CMK (cell line): Measurements from ENCODE around the gene LDB1.
A peak's percentile ranks its signal among the peaks of the same experiment; 100 is the strongest.

ENCODE experiments used
- DNase-seq: peaks from one replicate; pipeline ENCODE4 v3.0.0-alpha.2; 2010; ENCODE audit warnings: low read depth

LDB1 gene

DNA sequence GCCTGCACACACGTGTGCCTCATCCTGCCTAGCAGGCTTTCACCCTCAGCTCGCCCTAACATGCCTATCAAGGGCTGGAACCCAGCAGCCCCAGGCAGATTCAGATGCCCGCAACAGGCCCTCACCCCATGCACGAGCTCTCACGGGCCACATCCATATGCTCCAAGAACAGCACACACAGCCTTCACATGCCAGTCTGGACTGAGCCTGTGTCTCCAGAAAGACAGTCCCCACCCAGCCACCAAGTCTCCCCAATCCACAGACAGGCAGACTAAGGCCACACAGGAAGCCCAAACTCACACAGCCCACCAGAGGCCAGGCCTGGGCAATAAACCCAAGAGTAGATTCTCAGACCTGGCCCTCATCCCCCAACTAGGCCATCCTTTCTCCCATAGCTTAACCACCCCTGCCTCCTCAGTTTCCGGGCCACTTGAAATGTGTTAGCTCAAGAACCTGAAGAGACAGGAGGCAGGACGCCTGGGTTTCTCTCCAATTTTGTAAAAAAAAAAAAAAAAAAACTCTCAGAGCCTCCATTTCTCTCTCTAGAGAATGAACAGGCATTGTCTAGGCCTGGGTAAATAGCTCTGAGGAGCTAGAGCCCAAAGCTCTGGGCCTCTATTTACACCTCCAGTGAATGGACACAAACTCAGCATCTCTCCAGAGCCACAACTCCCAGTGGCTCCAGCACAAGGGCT, 6.8 kb downstream of the LDB1 start:
- DNase-seq: no peak

GRCh38 chr10:102112210-102112817, 7.9 kb downstream of the LDB1 start:
- DNase-seq: peak; percentile 94

DNA sequence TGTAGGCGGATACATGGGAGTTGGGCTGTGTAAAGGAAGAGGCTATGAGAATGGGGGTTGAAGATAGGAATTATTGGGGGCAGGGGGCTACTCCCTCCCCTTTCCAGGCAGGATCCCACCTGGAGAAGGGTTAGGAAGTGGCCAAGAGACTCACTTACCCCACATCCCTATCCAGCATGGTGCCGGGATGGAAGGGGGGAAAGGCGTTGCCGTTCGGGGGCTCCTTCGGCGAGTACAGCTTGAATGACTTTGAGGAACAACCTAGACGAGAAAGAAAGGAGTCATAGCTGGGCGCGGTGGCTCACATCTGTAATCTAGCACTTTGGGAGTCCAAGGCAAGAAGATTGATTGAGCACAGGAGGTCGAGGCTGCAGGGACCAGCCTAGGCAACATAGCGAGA, 8.9 kb downstream of the LDB1 start:
- peak; percentile 7 for DNase-seq

- DNase-seq: peak; percentile 17
These were observed 10.7 kb downstream of the LDB1 start for GRCh38 chr10:102109166-102110116.

- peak; percentile 14 for DNase-seq
These were observed 13.2 kb downstream of the LDB1 start for GRCh38 chr10:102106998-102107397.

DNA sequence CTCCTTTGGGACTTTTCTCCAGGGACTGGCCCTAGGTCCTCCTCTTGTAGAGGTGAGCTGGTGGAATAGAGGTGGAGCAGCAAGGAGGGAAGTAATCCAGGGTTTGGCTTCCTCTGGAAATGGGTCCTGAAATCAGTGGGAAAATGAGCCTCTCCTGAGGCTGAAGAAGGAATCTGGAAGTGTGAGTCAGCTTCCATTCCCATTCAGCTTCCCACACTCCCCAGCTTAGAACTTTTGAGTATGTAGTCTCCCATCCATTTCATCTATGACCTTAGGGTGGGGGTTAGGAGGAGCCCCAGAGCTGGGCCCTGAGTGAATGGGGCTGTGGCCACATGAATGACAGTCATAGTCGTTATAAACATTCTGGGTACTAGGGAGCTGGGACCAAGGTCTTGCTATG, 17.7 kb downstream of the LDB1 start:
- DNase-seq: no peak

- DNase-seq: no peak
These were observed 19.0 kb downstream of the LDB1 start for GRCh38 chr10:102101152-102101551.

DNA sequence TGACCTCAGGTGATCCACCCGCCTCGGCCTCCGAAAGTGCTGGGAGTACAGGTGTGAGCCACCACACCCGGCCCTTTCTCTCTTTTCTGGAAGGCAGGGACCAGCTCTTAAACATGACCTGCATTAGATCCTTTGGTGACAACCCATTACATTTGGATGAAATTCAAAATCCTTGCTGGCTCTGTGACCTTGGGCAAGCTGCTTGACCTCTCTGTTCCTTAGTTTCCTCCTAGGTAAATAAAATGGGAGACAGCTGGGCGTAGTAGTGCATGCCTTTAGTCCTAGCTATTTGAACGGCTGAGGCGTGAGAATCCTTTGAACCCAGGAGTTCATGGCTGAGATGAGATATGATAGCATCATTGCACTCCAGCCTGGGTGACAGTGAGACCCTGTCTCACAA, 23.7 kb downstream of the LDB1 start:
- no peak for DNase-seq

DNA sequence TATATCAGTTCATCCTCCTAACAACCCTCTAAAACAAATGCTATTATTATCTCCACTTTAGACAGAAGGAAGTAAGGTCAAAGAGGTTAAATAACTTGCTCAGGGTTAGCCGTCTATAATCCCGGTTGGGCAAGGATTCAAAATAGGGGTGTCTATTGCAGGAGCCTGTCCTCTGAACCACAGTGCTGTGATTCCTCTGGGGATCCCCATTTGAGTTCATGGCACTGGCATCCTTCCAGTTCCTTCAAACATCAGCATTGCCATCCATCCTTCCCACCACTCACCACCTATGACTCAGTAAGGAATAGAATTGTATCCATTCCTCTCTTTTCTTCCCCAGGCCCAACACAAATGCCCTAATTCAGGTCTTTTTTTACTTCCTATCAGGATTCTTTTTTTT, 29.4 kb downstream of the LDB1 start:
- DNase-seq: no peak

- no peak for DNase-seq
These were observed 34.0 kb downstream of the LDB1 start for GRCh38 chr10:102086196-102086595.

DNA sequence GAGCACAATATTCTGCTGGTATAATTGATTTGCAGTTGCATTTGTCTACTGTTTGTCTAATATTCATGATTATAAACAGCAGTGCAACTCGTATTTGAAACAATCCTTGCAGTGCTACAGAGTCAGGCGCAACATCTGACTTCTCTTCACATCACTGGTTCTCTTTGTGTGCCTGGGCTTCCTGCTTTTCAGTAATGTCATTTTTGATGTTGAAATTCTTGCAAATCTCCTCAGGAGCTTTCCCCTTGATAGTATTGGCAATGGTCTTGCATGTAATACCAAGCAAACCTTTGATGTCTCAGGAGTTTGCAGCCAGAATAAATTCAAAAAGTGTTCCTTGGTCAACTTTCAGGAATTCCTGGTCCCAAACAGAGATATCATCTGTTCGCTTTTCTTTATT, 34.8 kb downstream of the LDB1 start:
- no peak for DNase-seq

- no peak for DNase-seq
These were observed 36.6 kb downstream of the LDB1 start for GRCh38 chr10:102083541-102083940.

DNA sequence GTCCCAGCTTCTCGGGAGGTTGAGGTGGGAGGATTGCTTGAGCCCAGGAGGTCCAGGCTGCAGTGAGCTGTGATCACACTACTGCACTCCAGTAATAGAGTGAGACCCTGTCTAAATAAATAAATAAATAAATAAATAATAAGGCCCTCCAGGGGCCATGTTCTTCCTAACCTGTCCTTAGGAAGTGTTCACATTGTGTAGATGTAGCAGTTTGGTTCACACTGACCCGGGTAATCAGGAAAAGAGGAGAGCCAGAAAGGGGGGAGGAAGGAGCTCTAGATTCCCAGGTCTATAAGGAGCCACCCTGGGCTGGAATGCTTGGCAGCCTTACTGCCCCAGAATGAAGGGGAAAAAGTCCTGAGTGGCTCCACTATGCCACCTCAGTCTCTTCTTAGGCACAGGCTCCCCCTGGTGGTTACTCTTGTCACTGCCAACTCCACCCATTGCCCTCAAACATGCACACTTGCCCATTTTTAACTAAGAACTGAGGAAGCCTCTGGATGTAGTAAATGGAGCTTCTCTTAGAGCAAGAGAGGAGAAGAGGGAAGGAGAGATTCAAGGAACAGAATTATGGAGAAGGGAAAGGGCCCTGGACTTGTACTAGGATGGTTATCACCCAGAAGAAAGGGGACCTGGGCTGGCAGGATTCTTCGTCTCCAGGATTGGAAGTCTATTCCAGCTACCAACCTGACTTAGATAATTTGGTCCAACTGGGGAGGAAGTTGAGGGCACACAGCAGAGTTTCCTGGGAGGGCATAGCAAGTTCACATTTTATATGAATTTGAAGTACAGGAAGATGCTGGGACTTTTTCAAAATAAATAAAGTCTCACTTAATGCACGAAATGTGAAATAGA, 47.3 kb downstream of the LDB1 start:
- DNase-seq: peak; percentile 78

DNA sequence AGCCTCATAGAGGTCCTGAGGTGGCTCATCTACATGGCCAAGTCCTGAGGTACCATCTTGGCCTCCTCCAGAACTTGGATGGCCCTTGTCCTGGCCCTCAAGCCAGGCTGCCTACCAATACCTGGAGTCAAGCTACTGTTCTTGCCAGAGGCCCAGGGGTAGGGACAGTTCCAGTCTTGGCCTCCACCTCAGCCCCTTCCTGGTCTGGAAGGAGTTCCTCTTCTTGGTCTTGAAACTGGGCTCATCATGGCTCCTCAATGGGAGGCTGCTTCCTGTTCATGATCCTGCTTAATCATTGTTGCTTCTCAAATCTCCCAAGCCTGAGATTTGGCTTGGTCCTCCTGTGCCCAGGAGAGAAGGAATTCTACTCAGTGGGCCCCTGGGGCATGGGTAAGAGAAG, 51.1 kb downstream of the LDB1 start:
- no peak for DNase-seq

DNA sequence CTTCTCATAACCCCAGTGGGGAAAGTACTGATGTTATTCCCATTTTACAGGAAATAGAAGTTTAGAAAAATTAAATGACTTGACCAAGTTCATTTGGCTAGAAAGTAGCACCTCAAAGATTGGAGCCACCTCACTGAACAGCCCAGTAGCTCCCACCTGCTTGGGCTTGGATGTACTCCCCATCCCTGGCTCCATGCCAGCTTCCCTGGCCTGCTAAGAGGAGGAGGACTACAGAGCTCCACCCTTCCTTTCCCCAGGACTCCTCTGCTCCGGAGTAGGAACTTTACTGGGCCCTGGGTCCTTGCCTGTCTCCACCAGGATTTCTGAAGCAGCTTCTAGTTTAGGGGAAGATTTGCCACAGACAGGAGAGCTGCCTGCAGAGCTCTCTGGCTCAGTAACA, 52.0 kb downstream of the LDB1 start:
- no peak for DNase-seq

GRCh38 chr10:102067091-102067916, 52.9 kb downstream of the LDB1 start:
- no peak for DNase-seq

- DNase-seq: no peak
These were observed 53.6 kb downstream of the LDB1 start for GRCh38 chr10:102066399-102067088.

GRCh38 chr10:102065561-102066398, 54.4 kb downstream of the LDB1 start:
- no peak for DNase-seq

DNA sequence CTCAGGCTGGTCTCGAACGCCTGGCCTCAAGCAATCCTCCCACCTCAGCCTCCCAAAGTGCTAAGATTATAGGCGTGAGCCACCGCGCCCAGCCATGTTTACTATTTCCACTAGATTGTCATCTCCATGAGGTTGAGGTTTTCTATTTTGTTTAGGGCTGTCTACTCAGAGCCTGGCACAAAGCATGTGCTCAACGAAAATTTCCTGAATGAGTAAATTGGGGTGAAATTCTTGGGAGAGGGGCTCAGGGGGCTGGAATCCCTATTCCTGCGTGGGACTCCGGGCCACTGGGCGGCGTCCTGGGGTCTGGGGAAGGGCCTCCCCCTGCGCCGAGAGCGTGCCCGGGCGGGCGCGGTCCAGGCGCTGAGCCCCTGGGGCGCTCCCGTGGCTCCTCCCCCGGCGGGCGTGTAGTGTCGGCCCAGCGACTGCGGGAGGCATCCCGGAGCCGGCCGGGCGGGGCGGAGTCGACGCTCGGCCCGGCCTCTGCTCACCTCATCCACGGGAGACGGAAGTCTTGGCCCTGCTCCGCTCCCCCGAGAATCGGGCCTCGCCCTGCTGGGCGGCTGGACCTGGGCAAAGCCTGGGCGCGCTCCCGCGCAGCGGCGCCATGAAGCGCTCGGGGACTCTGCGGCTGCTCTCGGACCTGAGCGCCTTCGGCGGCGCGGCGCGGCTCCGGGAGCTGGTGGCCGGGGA, 55.2 kb downstream of the LDB1 start, which contains the start of gene HPS6:
Gene HPS6 (plus strand): TSS at position 482 of the 693 bp plus-strand sequence. CDS start 126 bp downstream, at position 608.
- DNase-seq: peak; percentile 89
